Stomach smooth muscle (tissue), 2 donors: Measurements from ENCODE around the gene ABCA9.
A peak's percentile ranks its signal among the peaks of the same experiment; 100 is the strongest.

Experiments used
- H3K27ac ChIP-seq: one replicate; pipeline ENCODE4 v1.7.0; 2013; ENCODE audit warnings: mild to moderate bottlenecking, low read length, inconsistent platforms
- H3K27me3 ChIP-seq, 2 donors: one replicate each; pipeline ENCODE4 v1.7.0; 2013; ENCODE audit warnings: low read length in 2 of 2; ENCODE audit not compliant: insufficient read depth in 2 of 2, control insufficient read depth in 1 of 2
- H3K36me3 ChIP-seq, 2 donors: one replicate each; pipeline ENCODE4 v1.7.0; 2013; ENCODE audit warnings: low read length in 2 of 2; ENCODE audit not compliant: control insufficient read depth in 2 of 2, insufficient read depth in 2 of 2
- H3K4me1 ChIP-seq: one replicate; pipeline ENCODE4 v1.7.0; 2013; ENCODE audit warnings: low read length; ENCODE audit not compliant: control insufficient read depth, insufficient read depth
- H3K4me3 ChIP-seq, 2 donors: one replicate each; pipeline ENCODE4 v1.7.0; 2013; ENCODE audit warnings: low read length in 2 of 2
- H3K9ac ChIP-seq, 2 donors: one replicate each; pipeline ENCODE4 v1.7.0; 2013; ENCODE audit warnings: low read length in 2 of 2, mild to moderate bottlenecking in 1 of 2
- H3K9me3 ChIP-seq, 2 donors: one replicate each; pipeline ENCODE4 v1.7.0; 2013; ENCODE audit warnings: low read length in 2 of 2; ENCODE audit not compliant: control insufficient read depth in 2 of 2
- donor health status: healthy.
- donor health status: Pancreatic carcinoma.

ABCA9 gene

DNA sequence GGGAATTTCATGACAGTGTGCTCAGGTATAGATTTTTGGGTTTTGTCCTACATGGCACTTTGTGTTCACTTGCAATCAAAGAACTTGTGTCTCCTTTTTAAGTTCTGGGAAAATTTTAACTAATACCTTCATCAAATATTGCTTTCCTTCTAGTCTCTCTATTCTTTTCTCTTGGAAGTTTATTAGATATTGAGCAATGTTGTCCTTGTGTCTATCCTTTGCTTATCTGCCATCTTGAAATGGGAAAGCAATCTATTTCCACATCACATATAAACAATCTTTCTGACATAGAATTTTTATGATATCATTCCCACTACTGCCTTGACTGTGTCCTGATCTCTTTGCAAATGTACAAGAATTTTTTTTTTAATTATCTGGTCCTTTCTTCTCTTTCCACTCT is 4.4 kb upstream of the ABCA9 start:
- Histone ChIP-seq H3K27ac (no peak overlapping the region), H3K4me1 (no peaks in the 10 kb centered on the region), H3K9me3 (no peaks in the 10 kb centered on the region), H3K9ac (no peak overlapping the region), H3K36me3 (no peaks in the 10 kb centered on the region), H3K27me3 (no peaks in the 10 kb centered on the region), H3K4me3 (no peak overlapping the region)

DNA sequence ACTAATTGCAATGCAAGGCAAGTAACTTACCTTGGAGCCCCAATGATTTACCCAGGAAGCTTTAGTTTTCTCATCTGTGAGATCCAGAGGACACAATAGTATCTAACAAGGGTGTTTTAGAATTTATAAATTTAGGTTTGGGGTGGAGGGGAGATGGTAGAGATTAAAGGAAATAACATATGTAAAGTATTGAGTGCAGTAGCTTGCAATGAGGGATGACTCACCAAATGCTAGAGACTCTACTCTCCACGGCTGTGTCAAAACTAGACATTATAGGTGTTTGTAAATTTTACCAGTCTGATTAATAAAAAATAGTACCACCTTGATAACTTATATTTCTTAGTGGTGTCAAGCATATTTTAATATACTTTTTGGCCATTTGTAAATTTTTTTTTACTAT is 3.7 kb upstream of the ABCA9 start:
- H3K9me3 ChIP-seq, result no peaks in the 10 kb centered on the region
- H3K4me3 ChIP-seq, result no peak overlapping the region
- H3K36me3 ChIP-seq, result no peaks in the 10 kb centered on the region
- no peak overlapping the region for H3K9ac ChIP-seq
- no peaks in the 10 kb centered on the region for H3K4me1 ChIP-seq
- no peak overlapping the region for H3K27ac ChIP-seq
- no peaks in the 10 kb centered on the region for H3K27me3 ChIP-seq

DNA sequence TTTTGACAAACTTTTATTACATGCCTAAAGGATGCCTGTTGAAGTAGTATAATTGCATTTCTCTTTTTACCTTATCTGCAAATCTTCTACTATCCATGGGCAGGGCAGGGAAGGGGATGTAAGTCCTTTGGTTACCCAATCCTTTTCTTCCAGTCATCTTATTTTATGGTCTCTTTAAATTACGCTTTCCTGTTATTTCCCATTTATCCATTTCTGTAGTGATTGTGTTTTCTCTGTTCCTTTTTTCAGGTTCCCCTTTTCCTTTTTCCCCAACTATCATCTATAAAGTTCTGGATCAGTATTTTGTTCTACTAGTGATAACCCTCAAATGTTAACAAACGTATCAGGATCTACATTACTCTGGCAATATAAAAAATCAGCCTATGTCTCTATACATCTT is 3.3 kb upstream of the ABCA9 start:
- Histone ChIP-seq H3K9ac (no peak overlapping the region), H3K36me3 (no peaks in the 10 kb centered on the region), H3K4me3 (no peak overlapping the region), H3K4me1 (no peaks in the 10 kb centered on the region), H3K27me3 (no peaks in the 10 kb centered on the region), H3K9me3 (no peaks in the 10 kb centered on the region), H3K27ac (no peak overlapping the region)

DNA sequence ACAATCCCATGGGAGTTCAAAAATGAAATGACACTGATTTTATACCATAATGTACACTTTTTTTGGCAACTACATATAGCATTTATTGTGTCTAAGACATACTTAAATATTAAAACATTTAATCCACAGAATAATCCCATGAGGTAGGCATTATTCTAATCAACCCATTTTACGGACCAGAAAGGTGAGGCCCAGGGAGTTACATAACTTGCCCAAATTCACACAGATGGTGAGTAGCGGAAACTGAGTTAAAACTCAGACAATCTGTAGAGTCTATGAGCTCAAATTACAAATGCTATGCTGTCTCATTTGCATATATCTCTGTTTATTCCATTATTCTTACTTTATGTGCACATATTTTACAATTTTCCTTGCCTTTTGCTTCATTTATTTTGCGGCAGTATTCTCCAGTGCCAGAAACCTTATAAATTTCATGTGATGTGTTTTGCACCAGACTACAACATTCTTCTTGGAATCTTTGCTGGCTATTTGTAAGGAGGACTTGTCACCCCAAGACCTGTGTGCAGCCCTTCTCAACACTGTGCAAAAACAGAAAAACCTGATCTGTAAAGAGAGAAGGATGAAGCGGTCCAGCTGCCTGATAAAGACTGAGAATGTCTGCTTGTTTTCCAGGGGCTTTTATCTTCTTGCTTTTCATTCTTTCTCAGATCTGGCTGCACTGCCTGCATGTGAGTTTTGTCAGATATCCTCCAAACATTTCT is 2.3 kb upstream of the ABCA9 start:
- Histone ChIP-seq H3K36me3 (no peaks in the 10 kb centered on the region), H3K4me3 (no peak overlapping the region), H3K27ac (no peak overlapping the region), H3K27me3 (no peaks in the 10 kb centered on the region), H3K4me1 (no peaks in the 10 kb centered on the region), H3K9ac (no peak overlapping the region), H3K9me3 (no peaks in the 10 kb centered on the region)

GRCh38 chr17:69061721-69062556 is 1.2 kb upstream of the ABCA9 start:
- no peak overlapping the region for H3K4me3 ChIP-seq
- H3K27me3 ChIP-seq, result no peaks in the 10 kb centered on the region
- no peaks in the 10 kb centered on the region for H3K9me3 ChIP-seq
- H3K4me1 ChIP-seq, result no peaks in the 10 kb centered on the region
- H3K27ac ChIP-seq, result no peak overlapping the region
- H3K36me3 ChIP-seq, result no peaks in the 10 kb centered on the region
- no peak overlapping the region for H3K9ac ChIP-seq

DNA sequence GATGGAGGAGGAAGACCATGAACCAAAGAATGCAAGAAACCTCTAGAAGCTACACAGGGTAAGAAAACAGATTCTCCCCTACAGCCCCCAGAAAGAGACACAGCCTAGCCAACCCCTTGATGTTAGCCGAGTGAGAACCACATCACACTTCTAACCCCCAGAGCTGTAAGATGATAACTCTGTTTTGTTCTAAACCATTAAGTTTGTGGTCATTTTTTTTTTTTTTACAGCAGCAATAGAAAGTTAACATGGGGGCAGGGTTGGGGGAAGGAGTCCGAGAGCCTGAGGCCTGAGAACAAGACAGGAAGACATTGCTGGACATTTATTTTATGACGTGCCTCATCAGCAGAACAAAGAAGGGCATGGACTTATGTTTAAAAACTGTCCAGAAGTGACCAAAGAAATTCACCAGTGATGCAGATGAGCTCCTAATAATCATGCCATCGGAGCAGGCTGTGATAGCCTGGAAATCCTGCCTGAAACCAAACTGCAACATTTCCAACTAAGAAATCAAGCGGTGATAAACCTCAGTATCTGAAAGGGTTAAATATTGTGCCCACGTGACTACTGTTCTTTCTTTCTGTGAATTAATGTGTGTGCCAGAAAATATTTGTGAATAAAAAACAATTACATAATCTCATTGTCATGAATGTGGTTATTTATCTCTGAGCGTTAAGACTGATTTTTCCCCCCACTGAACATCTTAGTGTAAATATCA is 1.1 kb downstream of the ABCA9 start:
- H3K9ac ChIP-seq, result no peak overlapping the region
- no peak overlapping the region for H3K27ac ChIP-seq
- H3K27me3 ChIP-seq, result no peaks in the 10 kb centered on the region
- peak overlapping the region; percentile 16 to 41 for H3K4me3 ChIP-seq
- no peaks in the 10 kb centered on the region for H3K9me3 ChIP-seq
- H3K36me3 ChIP-seq, result no peaks in the 10 kb centered on the region
- no peaks in the 10 kb centered on the region for H3K4me1 ChIP-seq

- Histone ChIP-seq H3K9ac (no peak overlapping the region), H3K27ac (no peak overlapping the region), H3K4me3 (no peak overlapping the region), H3K9me3 (no peaks in the 10 kb centered on the region), H3K4me1 (no peaks in the 10 kb centered on the region), H3K27me3 (no peaks in the 10 kb centered on the region), H3K36me3 (no peaks in the 10 kb centered on the region)
These were observed 2.6 kb downstream of the ABCA9 start for GRCh38 chr17:69058165-69058564.

GRCh38 chr17:69057280-69057679 is 3.4 kb downstream of the ABCA9 start:
- Histone ChIP-seq H3K9ac (no peak overlapping the region), H3K36me3 (no peaks in the 10 kb centered on the region), H3K27me3 (no peaks in the 10 kb centered on the region), H3K9me3 (no peaks in the 10 kb centered on the region), H3K4me1 (no peaks in the 10 kb centered on the region), H3K27ac (no peak overlapping the region), H3K4me3 (no peak overlapping the region)

DNA sequence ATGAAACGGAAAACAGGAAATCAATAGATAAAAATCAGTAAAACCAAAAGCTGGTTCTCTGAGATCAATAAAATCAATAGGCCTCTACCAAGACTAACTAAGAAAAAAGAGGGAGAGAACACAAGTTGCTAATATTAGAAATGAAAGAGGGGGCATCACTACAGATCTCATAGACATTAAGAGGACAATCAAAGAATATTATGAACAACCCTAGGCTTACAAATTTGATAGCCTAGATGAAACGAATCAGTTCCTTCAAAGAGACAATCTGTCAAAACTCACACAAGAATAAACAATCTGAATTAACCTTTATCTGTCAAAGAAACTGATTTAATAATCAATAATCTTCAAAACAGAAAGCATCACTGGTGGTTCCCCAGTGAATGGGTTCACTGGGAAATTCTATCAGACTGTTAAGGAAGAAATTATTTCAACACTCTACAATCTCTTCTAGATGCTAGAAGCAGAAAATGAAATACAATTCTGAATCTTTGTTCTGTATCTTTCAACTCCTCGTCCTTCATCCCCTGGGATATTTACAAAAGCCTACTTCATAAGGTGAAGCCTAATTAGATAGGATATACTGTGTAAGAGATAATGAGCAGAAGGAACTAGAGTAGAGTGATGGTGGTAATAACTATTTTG is 4.4 kb downstream of the ABCA9 start:
- no peaks in the 10 kb centered on the region for H3K9me3 ChIP-seq
- no peaks in the 10 kb centered on the region for H3K36me3 ChIP-seq
- H3K4me1 ChIP-seq, result no peaks in the 10 kb centered on the region
- no peak overlapping the region for H3K4me3 ChIP-seq
- no peak overlapping the region for H3K27ac ChIP-seq
- no peak overlapping the region for H3K9ac ChIP-seq
- H3K27me3 ChIP-seq, result no peaks in the 10 kb centered on the region

DNA sequence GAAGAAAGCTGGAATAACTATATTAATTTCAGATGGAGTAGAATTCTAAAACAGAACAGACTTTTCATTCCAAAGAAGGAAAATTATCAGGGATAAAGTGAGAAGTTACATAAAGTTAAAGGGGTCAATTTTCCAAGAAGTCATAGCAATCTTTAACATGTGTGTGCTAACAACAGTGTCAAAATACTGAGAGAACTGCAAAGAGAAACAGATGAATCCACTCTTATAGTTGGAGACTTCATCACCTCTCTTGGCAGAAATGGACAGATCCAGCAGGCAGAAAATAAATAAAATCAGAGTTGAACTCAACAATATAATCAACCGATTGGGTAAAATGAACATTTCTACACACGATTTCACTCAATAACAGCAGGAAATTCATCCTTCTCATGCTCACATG is 5.4 kb downstream of the ABCA9 start:
- H3K9ac ChIP-seq, result no peak overlapping the region
- H3K27ac ChIP-seq, result no peak overlapping the region
- H3K9me3 ChIP-seq, result no peaks in the 10 kb centered on the region
- no peak overlapping the region for H3K4me3 ChIP-seq
- H3K4me1 ChIP-seq, result no peaks in the 10 kb centered on the region
- H3K36me3 ChIP-seq, result no peaks in the 10 kb centered on the region
- no peaks in the 10 kb centered on the region for H3K27me3 ChIP-seq
